Right lobe of liver (tissue), 6 donors: Measurements from ENCODE around the gene DNM1. TPM values are rescaled to one million over a fixed set of nuclear protein-coding genes. Genes with fewer than 3 reads are reported as not detected.

ENCODE experiments used
- ATAC-seq, 4 donors: fragments of 200-7000 bp; cut with Tn5 transposase; one replicate each; pipeline ENCODE4 v1.9.1; 2020; ENCODE audit warnings: mild to moderate bottlenecking in 4 of 4, moderate library complexity in 4 of 4
- DNase-seq, 3 donors: peaks; one replicate each; pipeline ENCODE4 v3.0.0-alpha.2; 2020
- H3K27ac ChIP-seq, 3 donors: fragments of 200-600 bp; one replicate each; pipeline ENCODE4 v1.8.0; 2022
- H3K27me3 ChIP-seq, 2 donors: fragments of 200-600 bp; one replicate each; pipeline ENCODE4 v1.8.0; 2022
- H3K36me3 ChIP-seq, 4 donors: fragments of 200-600 bp; sonication (generic) in 1 of 4; one replicate each; pipeline versions ENCODE4 v1.5.1 to v1.8.0; 2017 to 2022; ENCODE audit warnings: control low read depth in 1 of 4
- H3K4me1 ChIP-seq, 4 donors: fragments of 200-600 bp; sonication (generic) in 1 of 4; one replicate each; pipeline versions ENCODE4 v1.5.1 to v1.8.0; 2017 to 2022; ENCODE audit warnings: control low read depth in 1 of 4
- H3K4me3 ChIP-seq, 3 donors: fragments of 200-600 bp; one replicate each; pipeline ENCODE4 v1.8.0; 2022
- H3K9me3 ChIP-seq, 4 donors: fragments of 200-600 bp; sonication (generic) in 1 of 4; one replicate each; pipeline versions ENCODE4 v1.5.1 to v1.8.0; 2017 to 2022; ENCODE audit warnings: control low read depth in 1 of 4
- POLR2A ChIP-seq: fragments of 450-650 bp; IDR thresholded peaks from one replicate; pipeline ENCODE4 v1.6.1; 2017; ENCODE audit warnings: antibody characterized with exemption, mild to moderate bottlenecking
- WGBS: methylation state at CpG from one replicate; pipeline ENCODE4 v1.1.6; 2018; ENCODE audit warnings: low coverage, low lambda C conversion rate; ENCODE audit not compliant: insufficient coverage; ENCODE audit errors: missing lambda C conversion rate; 5-methylcytosine and 5-hydroxymethylcytosine counted together
- intact Hi-C, 2 donors: fragments of 100-400 bp; cut with DNase I; formaldehyde crosslinking; loops; one replicate each; pipeline versions ENCODE4 v1.11.2 to v1.14.1; 2022
- total RNA-seq, 6 experiments: library from RNA; depleted of rRNA in 2 of 6; stranded (reverse); fragments of >200 nt in 2 of 6; fragmentation: NEBNext Ultra II Directional in 3 of 6; extraction: Animal tissue kit (Norgen Biotek cat#: 25700) in 3 of 6; gene quantifications; one replicate each; pipeline versions ENCODE4 v1.1.0 to v1.2.4, GENCODE V29; 2016 to 2023
- TF ChIP-seq, protein P1 (sequence below), 4 donors: fragments of 200-600 bp in 3 of 4; fragments of 450-650 bp in 1 of 4; IDR thresholded peaks; one replicate each; pipeline versions ENCODE4 v1.5.1 to v1.8.0; 2016 to 2022; ENCODE audit warnings: antibody characterized with exemption in 4 of 4, mild to moderate bottlenecking in 2 of 4
- donor health status: DM: no; HTN: yes; CAD: no.
- donor health status: DM: no; HTN: no; CAD: no.
- donor health status: DM: no; HTN: no; CAD: no.
- donor health status: DM: no; HTN: yes; CAD: no.
- donor health status: DM: no; HTN: yes; CAD: no.

The DNM1 gene
- total RNA-seq, 6 experiments from 2014 or later = 0.43 to 3.1 (median 1.8) TPM

DNA sequence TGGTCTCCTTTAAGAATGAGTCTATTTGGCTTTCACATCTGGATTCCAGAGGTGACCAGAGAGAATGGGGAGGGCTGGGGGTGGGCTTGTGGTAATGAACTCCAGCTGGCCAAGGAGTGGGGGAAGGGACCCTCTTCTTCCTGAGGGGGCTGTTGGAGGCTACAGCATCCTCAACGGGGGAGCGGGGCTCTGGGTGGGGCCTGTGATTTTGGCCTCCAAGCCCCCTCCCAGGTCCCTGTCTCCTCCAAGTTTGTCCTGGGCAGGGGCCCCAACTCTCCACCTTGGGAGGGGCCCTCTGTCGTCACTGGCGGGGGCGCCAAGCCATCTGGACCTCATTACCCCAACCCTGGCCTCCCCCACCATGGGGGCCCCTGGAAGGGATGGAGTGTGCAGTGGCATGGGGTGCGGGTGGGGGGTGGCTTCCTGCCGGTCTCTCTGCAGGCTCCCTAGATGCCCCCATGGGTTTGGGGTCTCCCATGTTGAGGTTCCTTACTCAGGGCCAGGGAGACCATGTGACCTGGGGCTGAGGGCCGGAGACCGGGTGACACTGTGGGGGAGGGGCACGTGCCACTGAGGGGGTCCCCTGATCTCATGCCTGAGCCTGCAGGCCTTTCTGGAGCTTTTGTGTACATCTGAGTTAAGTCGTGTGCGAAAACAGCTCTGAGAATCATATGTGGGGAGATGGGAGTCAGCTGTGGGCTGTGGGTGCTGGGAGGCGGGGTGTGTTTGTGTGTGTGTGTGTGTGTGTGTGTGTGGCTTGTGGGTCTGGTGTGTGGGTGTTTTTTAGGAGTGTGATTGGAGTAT, 40.2 kb downstream of the DNM1 start:
- 57% methylated on average over 6 of the region's 13 CpGs for WGBS
- DNase-seq (no peak), ATAC-seq (no peak)
- TF ChIP-seq POLR2A = no peak
- TF ChIP-seq, protein P1, sequence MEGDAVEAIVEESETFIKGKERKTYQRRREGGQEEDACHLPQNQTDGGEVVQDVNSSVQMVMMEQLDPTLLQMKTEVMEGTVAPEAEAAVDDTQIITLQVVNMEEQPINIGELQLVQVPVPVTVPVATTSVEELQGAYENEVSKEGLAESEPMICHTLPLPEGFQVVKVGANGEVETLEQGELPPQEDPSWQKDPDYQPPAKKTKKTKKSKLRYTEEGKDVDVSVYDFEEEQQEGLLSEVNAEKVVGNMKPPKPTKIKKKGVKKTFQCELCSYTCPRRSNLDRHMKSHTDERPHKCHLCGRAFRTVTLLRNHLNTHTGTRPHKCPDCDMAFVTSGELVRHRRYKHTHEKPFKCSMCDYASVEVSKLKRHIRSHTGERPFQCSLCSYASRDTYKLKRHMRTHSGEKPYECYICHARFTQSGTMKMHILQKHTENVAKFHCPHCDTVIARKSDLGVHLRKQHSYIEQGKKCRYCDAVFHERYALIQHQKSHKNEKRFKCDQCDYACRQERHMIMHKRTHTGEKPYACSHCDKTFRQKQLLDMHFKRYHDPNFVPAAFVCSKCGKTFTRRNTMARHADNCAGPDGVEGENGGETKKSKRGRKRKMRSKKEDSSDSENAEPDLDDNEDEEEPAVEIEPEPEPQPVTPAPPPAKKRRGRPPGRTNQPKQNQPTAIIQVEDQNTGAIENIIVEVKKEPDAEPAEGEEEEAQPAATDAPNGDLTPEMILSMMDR (IDR thresholded peaks at IDR 0.05) = no peak
- Histone ChIP-seq H3K4me3 (no peak overlapping the region), H3K4me1 (no peaks in the 10 kb centered on the region), H3K9me3 (no peaks in the 10 kb centered on the region), H3K27me3 (no peaks in the 10 kb centered on the region), H3K36me3 (no peaks in the 10 kb centered on the region), H3K27ac (no peak overlapping the region)
- intact Hi-C loops = no loop called here

DNA sequence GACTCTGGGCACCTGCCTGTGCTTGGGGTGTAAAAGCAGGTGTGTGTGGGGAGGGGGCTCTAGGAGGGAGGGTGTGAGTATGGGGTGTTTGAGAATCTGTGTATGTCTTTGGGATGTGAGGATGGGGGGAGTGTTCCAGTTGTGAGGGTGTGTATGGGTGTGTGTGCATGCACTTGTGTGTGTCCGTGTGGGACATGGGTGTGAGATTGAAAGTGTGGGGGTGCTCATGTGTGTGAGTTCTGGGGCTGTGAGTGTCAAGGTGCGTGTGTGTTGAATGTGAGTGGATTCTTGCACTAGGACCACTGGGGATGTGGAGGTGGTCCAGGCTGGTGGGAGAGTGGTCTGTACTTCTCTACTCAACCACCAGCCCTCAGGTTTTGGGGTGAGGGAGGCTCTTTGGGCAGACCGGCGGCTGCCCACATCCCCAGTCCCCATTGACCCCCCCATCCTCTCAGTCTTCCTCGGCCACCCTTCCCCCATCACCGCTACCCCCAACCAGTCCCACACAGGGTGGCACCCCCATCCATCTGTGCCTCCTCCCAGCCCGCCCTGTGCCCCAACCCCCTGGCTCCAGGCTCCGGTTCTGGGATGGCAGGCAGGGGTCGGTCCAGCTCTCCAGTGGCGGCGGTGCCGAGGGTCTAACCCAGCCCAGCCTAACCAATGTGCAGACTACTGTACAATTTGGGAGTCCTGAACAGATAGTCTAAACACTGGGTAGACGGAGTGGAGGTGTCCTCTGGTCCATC, 41.1 kb downstream of the DNM1 start:
- no peak for ATAC-seq
- Histone ChIP-seq H3K4me1 (no peaks in the 10 kb centered on the region), H3K27ac (no peak overlapping the region), H3K27me3 (no peaks in the 10 kb centered on the region), H3K36me3 (no peaks in the 10 kb centered on the region), H3K9me3 (no peaks in the 10 kb centered on the region), H3K4me3 (no peak overlapping the region)
- no peak for DNase-seq
- WGBS = 52% methylated on average over 6 of the region's 13 CpGs
- TF ChIP-seq, protein P1 (IDR thresholded peaks at IDR 0.05) = no peak
- no peak for TF ChIP-seq POLR2A
- intact Hi-C loops = no loop called here

DNA sequence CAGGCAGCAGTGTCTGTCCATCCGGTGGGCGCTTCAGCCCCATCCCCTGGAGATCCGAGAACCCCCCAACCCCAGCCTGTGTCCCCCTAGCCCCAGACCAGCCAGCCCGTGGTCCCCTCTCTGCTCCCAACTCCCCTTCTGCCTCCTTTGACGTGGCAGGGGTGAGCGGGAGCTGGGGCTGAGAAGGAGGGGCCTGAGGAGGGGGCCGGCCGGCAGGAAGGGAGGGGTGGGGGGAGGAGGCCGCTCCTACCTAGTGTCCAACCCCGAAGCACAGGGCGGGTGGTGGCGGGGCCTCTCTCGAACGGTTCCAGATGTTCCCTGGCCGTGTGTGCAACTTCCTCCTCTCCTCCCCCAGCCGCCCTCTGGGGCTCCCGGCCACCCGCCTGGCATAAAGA, 41.7 kb downstream of the DNM1 start:
- DNase-seq = peak in 1 of 3 donors; percentile 50
- no peak for TF ChIP-seq POLR2A
- TF ChIP-seq, protein P1 (IDR thresholded peaks at IDR 0.05) = no peak
- H3K27ac ChIP-seq = no peak overlapping the region
- H3K4me3 ChIP-seq = no peak overlapping the region
- 25% methylated on average over 2 of the region's 18 CpGs for whole genome bisulfite sequencing
- H3K9me3 ChIP-seq = no peaks in the 10 kb centered on the region
- H3K36me3 ChIP-seq = no peaks in the 10 kb centered on the region
- ATAC-seq = peak; percentile 31 to 59 (median 34)
- intact Hi-C loops = no loop called here
- H3K4me1 ChIP-seq = no peaks in the 10 kb centered on the region
- no peaks in the 10 kb centered on the region for H3K27me3 ChIP-seq

DNA sequence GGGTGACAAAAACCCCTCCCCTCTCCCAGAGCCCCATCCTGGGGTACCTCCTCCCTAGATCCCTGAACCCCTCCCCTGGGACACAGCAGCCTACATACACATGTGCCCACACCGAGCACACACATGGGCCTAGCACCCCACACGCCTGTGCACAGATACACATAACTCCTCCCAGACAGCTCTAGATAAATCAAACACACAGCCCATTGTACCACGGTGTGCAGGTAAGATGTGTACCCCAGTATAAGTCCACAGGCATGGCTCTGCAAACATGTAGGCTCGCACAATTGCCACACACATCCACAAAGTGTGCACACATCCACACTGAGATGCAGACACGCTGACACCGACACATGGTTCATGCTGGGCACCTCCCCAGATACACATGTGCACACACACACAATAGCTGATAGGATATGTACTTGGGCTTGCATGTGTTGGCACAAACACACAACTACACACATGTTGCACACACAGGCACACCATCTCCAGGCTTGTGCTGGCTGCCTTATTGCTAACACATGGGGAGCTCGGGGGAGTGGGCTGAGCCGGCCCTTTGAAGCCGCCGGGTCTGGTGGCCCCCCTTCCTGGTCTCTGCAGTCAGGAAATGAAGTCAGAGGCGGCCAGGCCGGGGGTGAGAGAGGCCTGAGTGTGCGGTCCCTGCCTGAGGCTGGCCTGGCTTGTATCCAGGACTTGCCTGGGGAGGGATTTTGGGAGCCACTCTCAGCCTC, 42.4 kb downstream of the DNM1 start:
- H3K4me1 ChIP-seq = peaks cover 0 to 5% (median 0%) of the 10 kb centered on the region in 4 donors
- H3K27ac ChIP-seq = no peak overlapping the region
- no peaks in the 10 kb centered on the region for H3K9me3 ChIP-seq
- DNase-seq = peak in 1 of 3 donors; percentile 46
- H3K27me3 ChIP-seq = no peaks in the 10 kb centered on the region
- H3K4me3 ChIP-seq = no peak overlapping the region
- WGBS = 43% methylated on average over 2 of the region's 13 CpGs
- TF ChIP-seq POLR2A = no peak
- TF ChIP-seq, protein P1 (IDR thresholded peaks at IDR 0.05) = no peak
- no peaks in the 10 kb centered on the region for H3K36me3 ChIP-seq
- intact Hi-C loops = no loop called here
- no peak for ATAC-seq
